AG09309 (cell line): ENCODE measurements around the gene FLOT1.
"Not testable (repeated sequence)": the region's sequence is repeated elsewhere in the genome, so short reads cannot be mapped to it uniquely, and the experiment has no call there.

Experiments
- DNase-seq: peaks from one replicate; pipeline ENCODE4 v3.0.0-alpha.2; 2010; ENCODE audit warnings: low read depth
- H3K4me3 ChIP-seq: 2 replicates; pipeline ENCODE4 v1.5.1; 2011; ENCODE audit warnings: mild to moderate bottlenecking, low read depth, low read length, moderate library complexity; ENCODE audit not compliant: control insufficient read depth
- CTCF ChIP-seq: IDR thresholded peaks from 2 replicates; pipeline ENCODE4 v1.5.1; 2011; ENCODE audit warnings: mild to moderate bottlenecking, low read depth, low read length, inconsistent platforms; ENCODE audit not compliant: insufficient read depth, control insufficient read depth; ENCODE audit errors: missing control alignments

FLOT1 gene

GRCh38 chr6:30763155-30763617 is 20.7 kb upstream of the FLOT1 start:
- no peak overlapping the region for H3K4me3 ChIP-seq
- DNase-seq = no peak

GRCh38 chr6:30761791-30762429 is 19.4 kb upstream of the FLOT1 start:
- H3K4me3 ChIP-seq = no peak overlapping the region
- TF ChIP-seq CTCF = no peak
- no peak for DNase-seq

More at GRCh38 chr6:30763155-30763617, 20.7 kb upstream of the FLOT1 start:
- TF ChIP-seq CTCF = no peak

GRCh38 chr6:30760549-30760948 is 18.1 kb upstream of the FLOT1 start:
- no peak overlapping the region for H3K4me3 ChIP-seq
- DNase-seq = no peak
- no peak for TF ChIP-seq CTCF

- no peak for TF ChIP-seq CTCF
- no peak overlapping the region for H3K4me3 ChIP-seq
- peak; percentile 88 for DNase-seq
Measured at GRCh38 chr6:30759575-30760239, 17.2 kb upstream of the FLOT1 start.

GRCh38 chr6:30757261-30757904 is 14.9 kb upstream of the FLOT1 start:
- TF ChIP-seq CTCF = no peak
- no peak overlapping the region for H3K4me3 ChIP-seq
- DNase-seq = no peak

GRCh38 chr6:30756405-30757003 is 14.0 kb upstream of the FLOT1 start:
- DNase-seq, H3K4me3 ChIP-seq: not testable (repeated sequence)

GRCh38 chr6:30754631-30755030 is 12.1 kb upstream of the FLOT1 start:
- no peak for DNase-seq
- TF ChIP-seq CTCF = no peak
- no peak overlapping the region for H3K4me3 ChIP-seq
